GM03348 (cell line): ENCODE measurements around the gene RPLP2.

Experiments used
- DNase-seq: peaks from one replicate; pipeline ENCODE4 v3.0.0; 2012; ENCODE audit warnings: low spot score

RPLP2 gene

GRCh38 chr11:850775-851763 is 41.3 kb downstream of the RPLP2 start:
- no peak for DNase-seq

GRCh38 chr11:852762-853161 is 43.0 kb downstream of the RPLP2 start:
- no peak for DNase-seq

GRCh38 chr11:853682-854448 is 44.1 kb downstream of the RPLP2 start:
- DNase-seq: no peak

GRCh38 chr11:854601-855329 is 45.0 kb downstream of the RPLP2 start:
- no peak for DNase-seq

GRCh38 chr11:855330-855674 is 45.5 kb downstream of the RPLP2 start:
- DNase-seq: no peak

GRCh38 chr11:855796-856195 is 46.0 kb downstream of the RPLP2 start:
- no peak for DNase-seq

GRCh38 chr11:856397-856796 is 46.6 kb downstream of the RPLP2 start:
- no peak for DNase-seq

- DNase-seq: no peak
Measured at GRCh38 chr11:858053-858761, 48.4 kb downstream of the RPLP2 start.

- no peak for DNase-seq
Measured at GRCh38 chr11:858762-859339, 49.1 kb downstream of the RPLP2 start.

- peak; percentile 91 for DNase-seq
Measured at GRCh38 chr11:859394-860131, 49.8 kb downstream of the RPLP2 start.

- DNase-seq: no peak
Measured at GRCh38 chr11:860234-861104, 50.7 kb downstream of the RPLP2 start.

GRCh38 chr11:861105-861479 is 51.3 kb downstream of the RPLP2 start:
- DNase-seq: no peak

- no peak for DNase-seq
Measured at GRCh38 chr11:862081-862661, 52.4 kb downstream of the RPLP2 start.
